Measurements from ENCODE around the gene CD300A. TPM values are rescaled to one million over a fixed set of nuclear protein-coding genes. Genes with fewer than 3 reads are reported as not detected.

The CD300A gene
- total RNA-seq, 1 donor from 2014 or later, result not detected

DNA sequence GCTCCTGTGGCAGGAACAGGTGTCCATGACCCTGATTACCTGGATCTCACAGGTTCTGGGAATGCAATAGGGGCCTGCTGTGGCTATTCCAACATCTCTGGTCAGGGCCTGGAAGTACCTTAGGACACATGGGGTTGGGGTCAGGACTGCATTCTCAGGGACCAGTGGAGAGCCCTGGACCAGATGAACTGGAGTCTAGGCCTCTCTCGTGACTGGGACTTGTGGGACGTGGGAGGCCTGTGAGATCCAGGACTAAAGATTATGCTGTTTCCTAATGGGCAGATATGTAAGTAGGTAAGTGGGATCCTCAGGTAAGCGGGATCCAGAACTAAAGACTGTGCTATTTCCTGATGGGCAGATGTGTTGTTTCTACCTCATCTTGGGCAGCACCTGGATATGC is 16.2 kb upstream of the CD300A start:
- no peaks in the 10 kb centered on the region for H3K27me3 Mint-ChIP-seq (ENCODE audit: low read depth)
- H3K9me3 Mint-ChIP-seq (ENCODE audit: low read depth), result no peaks in the 10 kb centered on the region
- H3K36me3 Mint-ChIP-seq (ENCODE audit: low read depth), result no peaks in the 10 kb centered on the region
- peaks cover 63% of the 10 kb centered on the region for H3K4me1 Mint-ChIP-seq (ENCODE audit: low read depth)
- H3K27ac Mint-ChIP-seq (ENCODE audit: unreplicated experiment), result no peak overlapping the region
- no peak for DNase-seq (ENCODE audit: low spot score)
- TF ChIP-seq CTCF (IDR thresholded peaks at IDR 0.05), result no peak
- no peak overlapping the region for H3K4me3 Mint-ChIP-seq (ENCODE audit: unreplicated experiment)

DNA sequence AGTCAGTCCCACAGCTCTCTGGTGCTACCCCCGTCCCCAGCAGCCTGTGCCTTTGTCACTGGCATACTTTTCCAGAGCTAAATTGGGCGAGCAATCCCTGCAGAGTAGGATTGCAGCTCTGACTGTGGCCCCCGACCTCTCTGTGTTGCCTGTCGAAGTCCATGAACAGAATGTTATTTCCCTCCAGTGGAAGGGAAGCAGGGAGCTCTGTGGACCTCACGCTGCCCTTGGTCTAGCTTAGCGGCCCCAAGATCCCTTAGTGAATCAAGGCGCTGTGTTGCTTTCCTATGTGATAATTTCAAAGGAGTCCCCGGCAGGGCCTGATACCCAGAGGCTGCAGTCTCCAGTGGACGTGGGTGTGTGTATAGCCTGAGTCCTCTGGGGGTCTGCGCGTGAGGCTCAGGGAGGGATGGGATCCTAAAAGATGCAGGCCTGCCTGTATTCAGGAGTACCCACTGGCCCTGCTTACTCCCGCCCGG is 15.5 kb upstream of the CD300A start:
- DNase-seq (ENCODE audit: low spot score), result no peak
- Mint-ChIP-seq H3K4me1 (ENCODE audit: low read depth) (peaks cover 63% of the 10 kb centered on the region), H3K27me3 (ENCODE audit: low read depth) (no peaks in the 10 kb centered on the region), H3K27ac (ENCODE audit: unreplicated experiment) (no peak overlapping the region), H3K4me3 (ENCODE audit: unreplicated experiment) (no peak overlapping the region), H3K9me3 (ENCODE audit: low read depth) (no peaks in the 10 kb centered on the region), H3K36me3 (ENCODE audit: low read depth) (no peaks in the 10 kb centered on the region)
- no peak for TF ChIP-seq CTCF (IDR thresholded peaks at IDR 0.05)

- Mint-ChIP-seq H3K4me1 (ENCODE audit: low read depth) (peaks cover 63% of the 10 kb centered on the region), H3K9me3 (ENCODE audit: low read depth) (no peaks in the 10 kb centered on the region)
- no peak for TF ChIP-seq CTCF (IDR thresholded peaks at IDR 0.05)
Measured at GRCh38 chr17:74451557-74451956, 14.9 kb upstream of the CD300A start.

DNA sequence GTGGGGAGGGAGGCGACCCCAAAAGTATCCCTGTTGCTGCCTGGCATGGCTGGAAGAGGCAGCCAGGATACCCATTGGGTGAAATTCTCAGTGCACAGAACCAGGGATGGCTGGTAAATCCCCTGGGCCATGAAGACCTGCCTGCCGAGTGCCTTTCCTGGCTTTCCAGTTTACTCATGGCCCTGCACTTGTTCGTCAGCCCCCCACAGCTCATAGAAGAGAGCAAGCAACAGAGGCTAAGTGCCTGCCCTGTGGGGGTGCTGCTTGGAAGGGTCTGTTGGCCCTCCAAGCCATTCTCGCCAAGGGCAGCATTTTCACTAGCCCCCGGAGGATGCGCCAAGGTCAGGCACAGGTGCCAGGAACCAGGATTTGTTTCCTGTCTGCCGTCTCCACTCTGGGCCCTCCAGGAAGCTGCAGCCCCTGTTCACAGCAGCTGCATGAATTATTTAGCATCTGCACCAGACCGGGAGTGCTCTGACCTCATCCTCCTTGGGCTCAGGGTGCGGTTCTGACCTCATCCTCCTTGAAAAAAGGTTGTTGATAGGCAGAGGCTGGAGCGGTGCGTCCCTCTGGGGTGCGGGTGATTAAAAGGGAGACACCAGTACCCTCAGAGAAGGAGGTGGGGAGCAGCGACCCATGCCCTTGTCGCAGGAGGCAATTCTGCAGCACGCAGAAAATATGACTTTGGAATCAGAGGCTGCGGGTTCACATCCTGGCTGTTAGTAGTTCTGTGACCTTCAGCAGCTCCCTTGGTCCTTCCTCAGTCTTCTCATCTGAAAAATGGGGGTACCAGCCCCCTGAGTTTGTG is 14.2 kb upstream of the CD300A start:
- Mint-ChIP-seq H3K4me1 (ENCODE audit: low read depth) (peaks cover 57% of the 10 kb centered on the region), H3K27me3 (ENCODE audit: low read depth) (no peaks in the 10 kb centered on the region), H3K9me3 (ENCODE audit: low read depth) (no peaks in the 10 kb centered on the region), H3K36me3 (ENCODE audit: low read depth) (no peaks in the 10 kb centered on the region), H3K27ac (ENCODE audit: unreplicated experiment) (no peak overlapping the region), H3K4me3 (ENCODE audit: unreplicated experiment) (no peak overlapping the region)
- TF ChIP-seq CTCF (IDR thresholded peaks at IDR 0.05), result no peak
- DNase-seq (ENCODE audit: low spot score), result no peak

More at GRCh38 chr17:74451557-74451956, 14.9 kb upstream of the CD300A start:
- no peaks in the 10 kb centered on the region for H3K36me3 Mint-ChIP-seq (ENCODE audit: low read depth)
- no peak overlapping the region for H3K27ac Mint-ChIP-seq (ENCODE audit: unreplicated experiment)
- H3K27me3 Mint-ChIP-seq (ENCODE audit: low read depth), result no peaks in the 10 kb centered on the region
- DNase-seq (ENCODE audit: low spot score), result no peak
- H3K4me3 Mint-ChIP-seq (ENCODE audit: unreplicated experiment), result no peak overlapping the region

- Mint-ChIP-seq H3K4me3 (ENCODE audit: unreplicated experiment) (peak overlapping the region; percentile 36), H3K27ac (ENCODE audit: unreplicated experiment) (no peak overlapping the region), H3K36me3 (ENCODE audit: low read depth) (no peaks in the 10 kb centered on the region), H3K9me3 (ENCODE audit: low read depth) (no peaks in the 10 kb centered on the region), H3K27me3 (ENCODE audit: low read depth) (peaks cover 5% of the 10 kb centered on the region), H3K4me1 (ENCODE audit: low read depth) (peaks cover 51% of the 10 kb centered on the region)
- no peak for DNase-seq (ENCODE audit: low spot score)
- TF ChIP-seq CTCF (IDR thresholded peaks at IDR 0.05), result no peak
Measured at GRCh38 chr17:74452841-74453661, 13.4 kb upstream of the CD300A start.

All from chondrocyte (in vitro differentiated cells).